Stimulated activated CD4-positive, alpha-beta T cell treated with anti-CD3 and anti-CD28 coated beads, Interleukin-12 subunit alpha, Interleukin-12 subunit beta, amount 100 ng/mL, for 48 hours (primary cell): Measurements from ENCODE around the gene CCNT1.
A peak's percentile ranks its signal among the peaks of the same experiment; 100 is the strongest.
"Not testable (repeated sequence)": the region's sequence is repeated elsewhere in the genome, so short reads cannot be mapped to it uniquely, and the experiment has no call there.

Experiments
- DNase-seq, 3 donors: peaks; one replicate each; pipeline ENCODE4 v3.0.0-alpha.2; 2020; ENCODE audit warnings: low read depth in 2 of 3, low spot score in 1 of 3

Gene CCNT1

DNA sequence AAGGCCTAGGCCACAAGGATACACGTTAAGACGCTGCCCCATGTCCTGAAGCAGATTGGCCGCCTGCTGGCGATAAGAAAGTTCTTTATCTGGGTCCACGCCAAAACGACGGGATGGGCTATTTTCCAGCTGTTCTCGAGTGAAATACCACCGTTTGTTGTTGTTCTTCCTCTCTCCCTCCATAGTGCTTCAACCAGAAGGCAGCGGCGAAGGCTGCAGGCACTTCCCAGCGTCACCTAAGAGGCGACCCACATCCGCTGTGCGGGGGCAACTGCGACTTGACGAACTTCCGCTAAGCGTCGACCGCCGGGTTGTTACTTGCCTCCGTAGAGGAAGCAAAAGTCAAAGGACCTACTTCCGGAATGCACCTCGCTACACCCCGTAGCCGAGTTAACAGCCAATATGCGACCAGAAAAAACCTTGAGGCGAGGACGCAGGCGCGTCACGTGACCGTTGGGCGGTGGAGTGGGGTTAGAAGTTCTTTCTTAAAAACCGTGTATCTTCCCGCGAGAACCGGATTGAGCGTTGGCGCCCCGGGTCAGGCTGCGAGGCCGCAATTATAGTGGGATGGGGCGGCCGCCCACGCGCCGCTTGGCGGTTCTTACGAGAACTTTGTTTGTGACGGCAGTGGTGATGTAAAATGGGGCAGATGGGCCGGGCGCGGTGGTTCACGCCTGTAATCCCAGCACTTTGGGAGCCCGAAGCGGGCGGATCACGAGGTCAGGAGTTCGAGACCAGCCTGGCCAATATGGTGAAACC, at the start of gene CCNT1:
Gene CCNT1, minus strand, starts transcription at position 215 of the 759 bp plus-strand sequence. Its CDS starts 32 bp downstream, at position 183.
- peak; percentile 98 to 99 (median 99) for DNase-seq

DNA sequence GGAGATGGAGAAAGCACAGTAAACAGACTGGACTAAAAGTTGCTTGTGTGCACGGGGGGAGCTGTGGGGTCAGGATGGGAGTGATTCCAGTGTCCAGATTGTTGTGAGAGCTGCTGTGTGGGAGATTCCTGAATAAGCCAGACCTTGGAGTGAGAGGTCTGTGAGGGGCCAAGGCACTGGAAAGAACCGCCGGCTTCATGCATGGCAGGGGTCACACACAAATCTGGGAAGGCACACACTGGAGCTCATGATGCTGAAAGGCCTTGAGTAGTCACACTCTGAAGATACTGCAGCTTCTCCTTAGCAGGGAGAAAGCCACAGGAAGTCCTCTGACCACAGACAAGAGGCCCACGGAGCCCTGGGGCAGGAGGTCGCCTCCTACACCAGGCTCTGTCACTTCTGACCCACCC, 49.3 kb upstream of the CCNT1 start:
- DNase-seq: no peak

DNA sequence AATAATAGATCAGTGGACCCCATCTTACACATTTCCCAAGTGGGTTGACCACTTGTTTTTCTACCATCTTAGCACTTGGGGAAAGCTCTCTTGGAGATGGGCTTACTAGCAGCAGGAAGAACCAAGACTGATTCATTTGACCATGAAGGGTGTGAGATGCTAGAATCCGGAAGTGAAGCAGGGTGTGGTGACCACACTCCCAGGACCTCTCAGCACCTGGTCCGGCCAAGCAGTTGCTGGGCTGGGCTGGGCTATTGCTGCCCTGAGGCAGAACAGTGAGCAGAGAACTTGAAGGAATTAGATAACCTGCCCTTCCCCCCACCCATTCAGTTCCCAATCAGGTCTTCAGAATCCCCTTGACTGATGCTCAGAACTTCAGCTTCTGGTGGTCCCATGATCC, 48.0 kb upstream of the CCNT1 start:
- DNase-seq: no peak

DNA sequence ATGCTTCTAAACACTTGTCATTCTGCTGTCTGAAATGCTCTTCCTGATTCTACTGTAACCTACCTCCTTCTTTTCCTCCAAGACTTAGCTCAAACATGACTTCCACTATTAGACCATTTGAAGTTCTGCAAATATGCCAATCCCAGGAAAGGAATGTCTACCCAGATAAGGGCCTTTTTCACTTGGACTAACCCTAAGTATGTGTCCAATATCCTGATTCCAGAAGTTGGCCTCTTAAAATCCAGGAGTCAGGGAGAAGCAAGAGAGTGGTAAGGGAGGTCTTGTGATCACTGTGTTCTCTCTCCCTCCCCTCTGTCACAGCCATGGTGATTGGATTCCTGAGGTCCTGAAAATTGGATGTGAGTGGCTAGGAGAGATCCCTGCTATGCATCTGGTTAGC, 42.2 kb upstream of the CCNT1 start:
- DNase-seq: no peak

DNA sequence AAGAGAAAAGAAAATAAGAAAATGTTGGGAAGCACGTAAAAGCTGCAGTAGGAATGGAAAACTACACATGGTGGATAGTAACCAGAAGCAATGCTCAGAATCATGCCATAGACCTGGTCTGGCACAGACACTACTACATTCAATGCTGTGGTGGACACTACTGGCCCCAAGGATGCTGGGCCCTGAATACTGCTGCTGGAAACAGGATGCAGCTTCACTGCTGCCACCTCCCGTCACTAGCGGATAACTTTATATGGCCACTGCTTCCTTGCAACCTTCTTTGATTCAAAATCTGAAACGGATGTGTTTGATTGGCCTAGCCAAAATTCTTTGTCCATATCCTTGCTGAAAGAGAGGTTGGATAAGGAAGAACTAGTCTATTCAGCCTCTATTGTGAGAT, 41.7 kb upstream of the CCNT1 start:
- no peak for DNase-seq

DNA sequence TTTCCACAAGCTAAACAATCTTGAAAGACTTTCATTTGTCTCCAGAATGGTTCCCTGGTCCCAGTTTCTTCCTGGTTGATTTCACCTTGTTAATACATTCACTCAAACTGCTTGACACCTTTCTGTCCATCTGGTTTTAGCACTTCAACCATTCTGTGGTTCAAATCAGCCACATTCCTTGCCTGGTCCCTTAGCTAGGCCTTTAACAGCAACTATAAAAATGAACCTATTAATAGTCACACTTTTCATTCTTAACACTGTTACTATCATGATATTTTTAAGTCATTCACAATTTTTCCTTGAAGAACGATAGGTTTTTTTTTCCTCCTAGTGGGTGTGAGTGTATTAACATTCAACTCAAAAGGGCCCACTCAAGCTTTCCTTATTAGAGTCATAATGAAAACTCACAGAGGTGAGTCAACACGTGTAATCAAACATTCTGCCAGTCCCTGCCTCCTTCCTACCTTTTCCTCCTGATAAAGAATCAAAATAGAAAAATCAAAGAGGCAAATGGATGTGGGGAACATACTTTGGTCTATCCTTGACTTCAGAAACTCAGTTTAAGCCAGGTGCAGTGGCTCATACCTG, 34.4 kb upstream of the CCNT1 start:
- peak in 1 of 3 donors; percentile 29 for DNase-seq

DNA sequence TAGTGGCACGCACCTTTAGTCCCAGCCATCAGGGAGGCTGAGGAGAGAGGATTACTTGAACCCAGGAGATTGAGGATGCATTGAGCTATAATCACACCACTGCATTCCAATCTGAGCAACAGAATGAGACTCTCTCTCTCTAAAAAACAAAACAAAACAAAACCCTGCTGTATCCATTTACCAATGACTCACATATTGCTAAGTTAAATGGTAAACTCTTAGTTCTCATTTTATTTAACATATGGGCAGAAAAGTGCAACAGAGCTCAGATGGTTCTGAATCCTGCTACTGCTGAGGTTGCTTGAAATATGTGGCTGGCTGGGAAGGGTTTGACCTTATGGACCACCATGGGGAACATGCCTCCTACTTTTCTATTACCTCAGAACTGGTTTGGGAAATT, 33.7 kb upstream of the CCNT1 start:
- DNase-seq: no peak

DNA sequence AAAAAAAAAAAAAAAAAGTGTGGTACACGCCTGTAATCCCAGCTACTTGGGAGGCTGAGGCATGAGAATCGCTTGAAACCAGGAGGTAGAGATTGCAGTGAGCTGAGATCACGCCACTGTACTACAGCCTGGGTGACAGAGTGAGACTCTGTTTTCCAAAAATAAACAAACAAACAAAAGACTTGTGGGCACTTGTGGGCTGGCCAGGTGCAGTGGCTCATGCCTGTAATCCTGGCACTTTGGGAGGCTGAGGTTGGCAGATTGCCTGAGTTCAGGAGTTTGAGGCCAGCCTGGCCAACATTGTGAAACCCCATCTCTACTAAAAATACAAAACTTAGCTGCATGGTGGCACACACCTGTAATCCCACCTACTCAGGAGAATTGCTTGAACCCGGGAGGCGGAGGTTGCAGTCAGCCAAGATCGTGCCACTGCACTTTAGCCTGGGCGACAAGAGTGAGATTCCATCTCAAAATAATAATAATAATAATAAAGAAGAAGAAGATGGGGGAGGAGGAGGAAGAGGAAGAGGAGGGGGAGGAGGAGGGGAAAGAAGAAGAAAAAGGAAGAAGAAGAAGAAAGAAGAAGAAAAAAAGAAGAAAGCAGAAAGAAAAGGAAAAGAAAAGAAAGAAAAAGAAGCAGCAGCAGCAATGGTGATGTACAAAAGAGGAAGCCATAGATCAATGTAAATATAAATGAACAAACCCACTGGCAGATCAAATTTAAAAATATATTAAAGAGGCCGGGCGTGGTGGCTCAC, 27.9 kb upstream of the CCNT1 start:
- DNase-seq: no peak

DNA sequence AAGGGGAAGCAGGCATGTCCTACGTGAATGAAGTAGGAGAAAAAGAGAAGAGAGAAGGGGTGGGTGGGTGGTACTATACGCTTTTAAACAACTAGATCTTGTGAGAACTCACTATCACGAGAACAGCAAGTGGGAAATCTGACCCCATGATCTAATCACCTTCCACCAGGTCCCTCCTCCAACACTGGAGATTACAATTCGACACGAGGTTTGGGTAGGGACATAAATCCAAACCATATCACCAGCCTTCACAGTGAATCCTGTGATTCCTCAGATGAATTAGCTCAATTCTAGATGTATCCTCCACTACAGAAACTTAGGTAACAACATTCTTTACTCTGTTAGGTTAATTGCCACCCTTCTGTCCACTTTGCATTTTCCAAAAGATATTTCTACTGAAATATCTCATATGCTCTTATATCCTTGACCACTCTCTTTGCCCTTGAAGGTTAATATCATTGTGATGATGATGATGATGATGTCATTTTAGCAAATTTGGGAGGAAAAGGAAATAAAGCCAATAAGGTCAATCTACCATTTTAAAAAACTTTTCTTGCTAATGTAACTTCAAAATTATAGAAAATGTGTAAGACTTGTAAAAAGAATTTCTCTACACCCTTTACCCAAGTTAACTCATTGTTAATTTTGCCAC, 23.2 kb upstream of the CCNT1 start:
- no peak for DNase-seq

DNA sequence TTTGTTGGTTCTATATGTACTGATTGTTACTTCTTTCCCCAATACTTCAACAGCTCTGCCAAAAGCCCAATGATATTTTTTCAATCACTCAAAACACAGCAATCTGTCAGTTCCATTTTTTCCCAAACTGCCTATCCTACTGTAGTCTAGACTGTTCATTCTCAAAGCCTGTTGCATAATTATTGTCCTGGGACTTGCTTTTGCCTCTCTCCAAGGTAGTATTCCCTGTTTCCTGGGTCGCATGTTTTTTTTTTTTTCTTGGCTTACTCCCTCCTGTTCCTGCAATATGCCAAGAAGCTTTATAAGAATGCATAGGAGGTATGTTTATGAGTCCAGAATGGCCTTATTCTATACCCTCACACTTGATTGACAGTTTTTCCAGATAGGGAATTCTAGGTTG, 19.9 kb upstream of the CCNT1 start:
- no peak for DNase-seq

DNA sequence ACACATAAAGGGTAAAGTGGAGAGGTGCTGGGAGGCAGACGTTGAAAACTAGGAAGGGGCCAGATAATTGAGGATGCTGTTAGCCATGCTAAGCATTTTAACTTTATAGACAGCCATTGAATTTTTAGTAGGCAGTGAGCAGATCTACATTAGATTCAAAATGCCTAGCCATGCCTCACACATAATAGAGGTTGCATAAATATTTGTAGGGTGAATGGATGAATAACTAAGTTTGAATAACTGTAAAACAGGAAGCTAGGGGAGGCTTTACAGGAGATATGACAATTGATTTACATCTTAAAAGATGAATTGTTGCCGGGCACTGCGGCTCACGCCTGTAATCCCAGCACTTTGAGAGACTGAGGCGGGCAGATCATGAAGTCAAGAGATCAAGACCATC, 12.3 kb upstream of the CCNT1 start:
- no peak for DNase-seq

DNA sequence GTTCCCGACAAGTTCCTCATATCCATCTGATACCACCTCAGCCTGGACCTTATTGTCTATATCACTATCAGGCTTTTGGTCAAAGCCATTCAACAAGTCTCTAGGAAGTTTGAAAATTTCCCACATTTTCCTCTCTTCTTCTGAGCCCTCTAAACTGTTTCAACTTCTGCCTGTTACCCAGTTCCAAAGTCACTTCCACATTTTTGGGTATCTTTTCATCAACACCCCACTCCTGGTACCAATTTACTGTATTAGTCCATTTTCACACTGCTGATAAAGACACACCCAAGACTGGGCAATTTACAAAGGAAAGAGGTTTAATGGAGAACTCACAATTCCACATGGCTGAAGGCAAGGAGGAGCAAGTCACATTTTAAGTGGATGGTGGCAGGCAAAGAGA, 4.2 kb upstream of the CCNT1 start:
- DNase-seq: not testable (repeated sequence)

DNA sequence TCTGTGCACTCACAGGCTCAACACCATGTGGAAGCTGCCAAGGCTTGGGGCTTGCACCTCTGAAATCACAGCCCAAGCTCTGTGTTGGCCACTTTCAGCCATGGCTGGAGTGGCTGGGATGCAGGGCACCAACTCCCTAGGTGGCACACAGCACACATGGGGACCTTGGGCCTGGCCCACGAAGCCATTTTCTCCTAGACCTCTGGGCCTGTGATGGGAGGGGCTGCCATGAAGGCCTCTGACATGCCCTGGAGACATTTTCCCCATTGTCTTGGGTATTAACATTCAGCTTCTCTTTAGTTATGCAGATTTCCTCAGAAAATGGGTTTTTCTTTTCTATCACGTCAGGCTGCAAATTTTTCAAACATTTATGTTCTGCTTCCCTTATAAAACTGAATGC, 3.7 kb upstream of the CCNT1 start:
- DNase-seq: not testable (repeated sequence)

DNA sequence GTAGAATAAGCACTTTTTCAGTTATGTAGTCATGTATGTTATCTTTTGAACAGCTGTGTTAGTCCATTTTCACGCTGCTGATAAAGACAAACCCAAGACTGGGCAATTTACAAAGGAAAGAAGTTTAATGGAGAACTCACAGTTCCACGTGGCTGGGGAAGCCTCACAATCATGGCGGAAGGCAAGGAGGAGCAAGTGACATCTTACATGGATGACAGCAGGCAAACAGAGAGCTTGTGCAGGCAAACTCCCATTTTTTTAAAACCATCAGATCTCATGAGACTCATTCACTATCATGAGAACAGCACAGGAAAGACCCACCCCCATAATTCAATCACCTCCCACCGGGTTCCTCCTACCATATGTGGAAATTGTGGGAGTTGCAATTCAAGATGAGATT, 2.5 kb upstream of the CCNT1 start:
- DNase-seq: not testable (repeated sequence)

DNA sequence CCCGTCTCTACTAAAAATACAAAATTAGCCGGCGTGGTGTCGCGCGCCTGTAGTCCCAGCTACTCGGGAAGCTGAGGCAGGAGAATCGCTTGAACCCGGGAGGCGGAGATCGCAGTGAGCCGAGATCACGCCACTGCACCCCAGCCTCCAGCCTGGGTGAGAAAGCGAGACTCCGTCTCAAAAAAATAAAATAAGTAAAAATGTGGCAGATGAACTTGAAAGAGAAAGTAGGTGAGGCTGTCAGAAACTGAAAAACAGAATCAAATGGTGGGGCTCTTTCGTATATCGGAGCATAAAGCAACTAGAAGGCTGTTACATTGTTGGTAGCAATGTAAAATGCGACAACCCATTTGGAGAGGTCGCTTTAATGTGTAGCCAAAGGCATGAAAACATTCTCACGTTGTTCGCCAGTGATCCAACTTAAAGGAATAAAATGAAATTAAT, 767 bp upstream of the CCNT1 start:
- peak in 1 of 3 donors; percentile 7 for DNase-seq

DNA sequence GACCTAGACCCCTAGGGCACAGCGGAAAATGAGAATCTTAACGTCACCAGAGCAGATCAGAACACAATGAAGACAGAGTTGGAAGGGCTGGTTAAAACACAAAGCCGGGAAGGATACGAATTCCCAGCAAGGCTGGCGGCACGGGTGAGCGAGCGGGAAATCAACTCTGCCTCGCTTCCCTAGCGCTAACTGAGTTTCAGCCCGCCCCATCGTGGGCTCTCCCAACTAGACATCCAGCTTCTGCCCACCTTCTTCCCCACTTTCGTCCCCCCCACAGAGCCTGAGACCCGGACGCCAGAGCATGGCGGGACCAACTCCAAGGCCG, 377 bp downstream of the CCNT1 start:
- no peak for DNase-seq

DNA sequence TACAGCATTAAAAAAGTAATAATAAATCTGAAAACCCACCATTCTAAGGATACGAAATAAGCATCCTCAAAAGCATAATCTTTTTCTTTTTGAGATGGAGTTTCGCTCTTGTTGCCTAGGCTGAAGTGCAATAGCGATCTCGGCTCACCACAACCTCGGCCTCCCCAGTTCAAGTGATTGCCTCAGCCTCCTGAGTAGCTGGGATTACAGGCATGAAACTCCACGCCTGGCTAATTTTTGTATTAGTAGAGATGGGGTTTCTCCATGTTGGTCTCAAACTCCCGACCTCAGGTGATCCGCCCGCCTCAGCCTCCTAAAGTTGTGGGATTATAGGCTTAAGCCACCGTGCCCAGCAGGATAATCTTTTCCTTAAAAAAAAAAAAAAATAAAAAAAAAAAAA, 4.3 kb downstream of the CCNT1 start:
- DNase-seq: no peak

DNA sequence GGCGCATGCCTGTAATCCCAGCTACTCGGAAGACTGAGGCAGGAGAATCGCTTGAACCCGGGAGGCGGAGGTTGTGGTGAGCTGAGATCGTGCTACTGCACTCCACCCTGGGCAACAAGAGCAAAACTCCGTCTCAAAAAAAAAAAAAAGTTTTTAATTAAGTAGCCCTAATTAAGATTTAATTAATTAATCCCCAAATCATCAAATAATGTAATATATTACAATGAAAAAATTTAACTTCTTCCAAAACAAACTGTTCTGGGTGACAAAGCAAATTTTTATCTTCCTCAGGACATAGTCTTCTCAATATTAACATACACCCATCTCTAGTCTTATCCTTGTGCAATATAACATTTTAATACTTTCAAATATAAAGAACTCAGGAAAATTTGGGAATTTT, 17.7 kb downstream of the CCNT1 start:
- DNase-seq: not testable (repeated sequence)

DNA sequence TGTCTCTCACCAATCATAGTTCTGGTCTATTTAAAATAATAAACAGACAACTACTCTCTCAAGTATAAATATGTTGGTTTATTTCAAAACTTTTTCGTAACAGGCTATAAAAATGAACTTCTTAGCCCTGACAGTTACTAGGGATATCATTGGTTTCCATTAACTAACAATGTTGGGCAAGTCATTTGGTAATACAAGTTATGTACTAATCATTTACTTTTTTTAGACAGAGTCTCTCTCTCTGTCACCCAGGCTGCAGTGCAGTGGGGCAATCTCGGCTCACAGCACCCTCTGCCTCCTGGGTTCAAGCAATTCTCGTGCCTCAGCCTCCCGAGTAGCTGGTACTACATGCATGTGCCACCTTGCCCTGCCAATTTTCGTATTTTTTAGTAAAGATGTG, 19.9 kb downstream of the CCNT1 start:
- DNase-seq: no peak

DNA sequence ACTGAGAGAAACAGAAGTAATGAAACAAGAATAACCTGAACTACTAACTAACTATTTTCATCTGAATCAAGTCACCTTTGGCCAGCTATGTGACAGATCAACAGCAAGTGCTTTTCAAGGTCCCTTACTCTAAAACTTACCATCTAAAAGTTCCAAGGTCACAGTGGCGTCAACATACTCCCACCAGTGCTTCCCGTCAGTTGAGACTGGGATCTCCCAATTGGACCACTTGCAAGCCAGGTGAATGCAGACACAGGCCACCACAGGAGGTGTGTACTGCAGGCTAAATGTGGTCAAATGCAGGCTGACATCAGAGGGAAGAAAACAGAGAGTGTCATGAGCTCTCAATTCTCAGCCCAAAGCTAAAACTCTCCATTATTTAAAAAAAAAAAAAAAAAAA, 20.6 kb downstream of the CCNT1 start:
- no peak for DNase-seq

DNA sequence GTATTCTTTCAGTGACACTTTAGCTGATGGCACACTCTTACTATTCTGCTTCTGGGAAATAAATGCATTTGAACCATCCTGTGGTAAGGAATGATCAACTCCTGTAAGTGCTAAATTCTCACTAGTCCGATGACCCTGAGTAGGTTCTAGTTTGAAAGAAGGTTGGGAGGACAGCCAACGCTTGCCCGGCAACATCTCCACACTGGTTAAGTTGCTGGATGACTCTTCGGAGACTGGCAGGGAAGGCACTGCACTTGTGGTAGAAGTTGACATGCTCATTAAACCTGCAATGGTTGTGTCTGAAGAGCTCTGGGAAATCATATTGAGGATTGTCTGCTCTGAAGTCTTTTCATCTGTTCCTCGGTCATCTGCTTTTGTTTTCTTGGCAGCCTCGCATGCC, 22.5 kb downstream of the CCNT1 start:
- DNase-seq: no peak

DNA sequence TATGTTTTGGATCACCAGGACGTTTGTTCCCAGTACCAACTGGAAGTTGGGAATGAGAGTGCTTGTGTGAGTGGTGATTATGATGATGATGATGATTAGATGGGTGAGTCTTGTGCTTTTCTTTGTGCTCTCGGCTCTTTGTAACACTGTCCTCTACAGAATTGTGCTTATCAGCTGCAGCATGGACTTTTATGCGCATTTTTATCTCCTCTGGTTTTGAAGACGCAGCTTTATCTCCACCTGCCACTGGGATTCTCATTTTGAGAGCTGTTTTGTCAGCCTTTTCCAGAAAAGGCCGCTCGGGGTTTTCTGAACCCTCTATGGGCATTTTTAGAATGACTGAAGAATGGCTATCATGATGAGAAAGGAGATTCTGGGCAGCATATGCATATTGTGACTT, 22.9 kb downstream of the CCNT1 start:
- no peak for DNase-seq
